SU-DHL-6 (cell line): ENCODE measurements around the gene PPM1L.

ENCODE experiments used
- EZH2phosphoT487 ChIP-seq: fragments of 200-600 bp; sonication (generic), shearing (Covaris generic); conservative IDR thresholded peaks from 2 replicates; pipeline ENCODE4 v1.6.1; 2018; ENCODE audit warnings: mild to moderate bottlenecking, antibody characterized with exemption, low read length, moderate library complexity, mixed read lengths
- TF ChIP-seq, protein P1 (sequence below): fragments of 200-600 bp; sonication (generic); IDR thresholded peaks from one replicate; pipeline ENCODE4 v1.5.1; 2017; ENCODE audit warnings: antibody characterized with exemption, mild to moderate bottlenecking, low read length, moderate library complexity; ENCODE audit not compliant: insufficient read depth, poor library complexity, severe bottlenecking

GRCh38 chr3:161103776-161104385 is 347.9 kb downstream of the PPM1L start:
- TF ChIP-seq, protein P1, sequence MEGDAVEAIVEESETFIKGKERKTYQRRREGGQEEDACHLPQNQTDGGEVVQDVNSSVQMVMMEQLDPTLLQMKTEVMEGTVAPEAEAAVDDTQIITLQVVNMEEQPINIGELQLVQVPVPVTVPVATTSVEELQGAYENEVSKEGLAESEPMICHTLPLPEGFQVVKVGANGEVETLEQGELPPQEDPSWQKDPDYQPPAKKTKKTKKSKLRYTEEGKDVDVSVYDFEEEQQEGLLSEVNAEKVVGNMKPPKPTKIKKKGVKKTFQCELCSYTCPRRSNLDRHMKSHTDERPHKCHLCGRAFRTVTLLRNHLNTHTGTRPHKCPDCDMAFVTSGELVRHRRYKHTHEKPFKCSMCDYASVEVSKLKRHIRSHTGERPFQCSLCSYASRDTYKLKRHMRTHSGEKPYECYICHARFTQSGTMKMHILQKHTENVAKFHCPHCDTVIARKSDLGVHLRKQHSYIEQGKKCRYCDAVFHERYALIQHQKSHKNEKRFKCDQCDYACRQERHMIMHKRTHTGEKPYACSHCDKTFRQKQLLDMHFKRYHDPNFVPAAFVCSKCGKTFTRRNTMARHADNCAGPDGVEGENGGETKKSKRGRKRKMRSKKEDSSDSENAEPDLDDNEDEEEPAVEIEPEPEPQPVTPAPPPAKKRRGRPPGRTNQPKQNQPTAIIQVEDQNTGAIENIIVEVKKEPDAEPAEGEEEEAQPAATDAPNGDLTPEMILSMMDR, result no peak
- TF ChIP-seq EZH2phosphoT487, result no peak
